ENCODE results near the gene PCBP4.

PCBP4 gene

GRCh38 chr3:51974963-51975851 lies 8.0 kb upstream of the PCBP4 start, which contains the start of gene ABHD14A:
Gene ABHD14A, plus strand, starts transcription at chr3:51975064. Its CDS starts 72 bp downstream, at chr3:51975136.
- in situ Hi-C loops (cut with MboI; ENCODE audit: low sequenced_read_pairs): no loop called here

DNA sequence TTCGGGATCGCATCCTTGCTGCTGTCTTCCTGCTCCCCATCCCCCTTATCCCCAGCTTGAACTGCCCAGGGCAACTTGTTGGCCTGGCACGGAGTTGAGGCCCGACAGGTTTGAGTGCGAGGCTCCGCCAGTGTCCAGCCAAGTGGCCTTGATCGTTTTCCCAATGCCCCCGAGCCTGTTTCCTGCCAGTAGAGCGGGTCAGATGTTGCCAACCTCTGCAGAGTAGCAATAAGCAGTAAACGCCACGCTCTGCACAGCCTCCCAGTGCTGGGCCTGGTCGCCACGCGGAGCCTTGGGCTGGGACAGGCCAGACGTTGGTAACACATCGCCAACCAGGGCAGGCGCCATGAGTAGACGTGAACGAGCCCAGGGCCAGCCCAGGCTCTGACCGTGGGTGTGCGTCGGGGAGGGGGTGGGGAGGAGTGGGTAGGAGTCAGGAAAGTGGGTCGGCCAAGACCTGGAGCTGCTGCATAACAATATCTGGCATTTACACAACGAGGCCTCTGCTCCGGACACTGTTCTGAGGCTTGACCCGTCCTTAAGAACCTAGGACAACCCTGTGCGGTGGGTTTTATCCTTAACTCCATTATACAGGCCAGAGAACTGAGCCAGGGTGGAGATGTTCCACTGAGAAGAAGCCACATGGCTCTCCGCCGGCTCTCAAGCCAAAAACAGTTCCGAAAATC lies 7.2 kb upstream of the PCBP4 start:
- in situ Hi-C loops (cut with MboI; ENCODE audit: low sequenced_read_pairs): no loop called here

GRCh38 chr3:51971350-51971749 lies 4.1 kb upstream of the PCBP4 start:
- in situ Hi-C loops (cut with MboI; ENCODE audit: low sequenced_read_pairs): no loop called here

DNA sequence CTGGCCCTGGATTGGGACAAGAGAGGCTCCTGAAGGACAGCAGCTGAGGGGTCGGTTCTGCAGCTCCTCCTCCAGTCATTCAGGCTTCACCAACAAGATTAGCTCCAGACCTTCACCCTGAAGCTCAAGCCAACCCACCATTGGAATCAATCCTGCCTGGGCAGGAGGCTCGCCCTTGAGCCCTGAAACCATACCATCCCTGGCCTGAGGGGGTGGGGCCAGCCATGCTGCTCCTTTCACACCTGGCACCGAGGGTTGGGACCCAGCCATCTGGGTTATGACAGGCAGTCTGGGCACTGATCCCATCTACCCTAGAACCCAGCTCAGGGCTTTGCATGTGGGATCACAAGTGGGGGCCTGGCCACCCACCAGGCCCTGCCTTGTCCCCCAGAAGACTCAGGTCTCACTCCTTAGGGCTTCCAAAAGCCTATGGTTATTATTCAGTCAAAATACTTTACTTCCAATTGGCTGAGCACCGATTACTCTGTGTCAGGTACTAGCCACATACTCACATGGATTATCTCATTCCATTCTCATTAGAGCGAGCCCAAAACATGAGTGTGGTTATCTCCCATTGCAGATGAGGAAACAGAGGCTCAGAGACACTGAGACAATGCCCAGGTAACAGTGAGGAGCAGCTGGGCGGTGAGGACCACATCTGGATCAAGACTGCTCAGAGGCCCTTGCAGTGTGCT lies 3.5 kb upstream of the PCBP4 start:
- in situ Hi-C loops (cut with MboI; ENCODE audit: low sequenced_read_pairs): no loop called here

- in situ Hi-C loops (cut with MboI; ENCODE audit: low sequenced_read_pairs): no loop called here
These were observed 2.6 kb upstream of the PCBP4 start for GRCh38 chr3:51969841-51970240.

- in situ Hi-C loops (cut with MboI; ENCODE audit: low sequenced_read_pairs): no loop called here
These were observed 1.8 kb upstream of the PCBP4 start for GRCh38 chr3:51968883-51969678.

GRCh38 chr3:51968170-51968775 lies 1.0 kb upstream of the PCBP4 start:
- in situ Hi-C loops (cut with MboI; ENCODE audit: low sequenced_read_pairs): no loop called here

GRCh38 chr3:51966922-51967383 lies 301 bp downstream of the PCBP4 start:
- in situ Hi-C loops (cut with MboI; ENCODE audit: low sequenced_read_pairs): no loop called here

GRCh38 chr3:51966486-51966885 lies 768 bp downstream of the PCBP4 start:
- in situ Hi-C loops (cut with MboI; ENCODE audit: low sequenced_read_pairs): no loop called here

GRCh38 chr3:51966016-51966415 lies 1.2 kb downstream of the PCBP4 start:
- in situ Hi-C loops (cut with MboI; ENCODE audit: low sequenced_read_pairs): no loop called here

DNA sequence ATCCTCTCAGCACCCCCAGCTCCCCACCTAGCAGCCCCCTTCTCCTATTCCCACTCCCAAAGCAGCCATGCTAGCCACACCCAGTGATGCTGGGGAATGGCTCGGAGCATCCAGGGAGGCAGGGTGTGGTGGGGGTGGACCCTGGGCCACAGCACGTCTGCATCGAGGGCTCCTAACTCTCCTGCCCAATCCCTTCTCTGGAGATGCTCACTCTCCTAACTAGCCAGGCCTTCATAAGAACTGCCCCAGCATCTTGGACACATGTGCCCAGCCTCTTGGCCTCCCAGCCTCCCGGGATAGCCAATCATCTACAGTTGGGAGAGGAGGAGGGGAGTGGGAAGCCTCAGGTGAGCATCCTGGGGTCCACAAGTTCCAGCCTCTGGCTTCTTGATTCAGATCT lies 2.7 kb downstream of the PCBP4 start:
- in situ Hi-C loops (cut with MboI; ENCODE audit: low sequenced_read_pairs): no loop called here

DNA sequence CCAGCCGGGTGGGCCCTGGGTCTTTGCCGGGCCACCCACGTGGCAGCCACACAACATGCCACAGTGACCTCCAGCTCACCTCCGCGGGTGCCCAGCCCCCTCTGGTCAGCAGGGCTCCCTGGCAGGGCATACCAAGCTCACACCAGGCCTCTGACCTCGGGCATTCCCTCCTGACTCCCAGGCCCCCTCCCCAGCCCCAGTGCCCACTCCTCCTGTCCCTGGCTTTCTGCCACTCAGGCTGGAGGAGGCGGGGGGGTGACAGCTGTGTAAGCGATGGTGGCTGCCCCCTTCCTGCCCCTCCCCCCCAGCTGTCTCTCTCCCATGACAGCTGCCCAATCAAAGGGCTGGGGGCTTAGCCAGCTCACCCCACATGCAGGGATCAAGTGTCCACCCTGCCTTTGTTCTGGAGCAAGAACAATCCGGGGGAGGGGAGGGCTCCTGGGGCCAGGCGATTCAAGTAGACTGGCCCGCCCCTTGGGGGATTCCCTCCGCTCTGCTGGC lies 3.3 kb downstream of the PCBP4 start:
- in situ Hi-C loops (cut with MboI; ENCODE audit: low sequenced_read_pairs): no loop called here

GRCh38 chr3:51962854-51963530 lies 4.3 kb downstream of the PCBP4 start:
- in situ Hi-C loops (cut with MboI; ENCODE audit: low sequenced_read_pairs): no loop called here

- in situ Hi-C loops (cut with MboI; ENCODE audit: low sequenced_read_pairs): no loop called here
These were observed 5.4 kb downstream of the PCBP4 start for GRCh38 chr3:51961602-51962569.

GRCh38 chr3:51961011-51961410 lies 6.2 kb downstream of the PCBP4 start:
- in situ Hi-C loops (cut with MboI; ENCODE audit: low sequenced_read_pairs): no loop called here

DNA sequence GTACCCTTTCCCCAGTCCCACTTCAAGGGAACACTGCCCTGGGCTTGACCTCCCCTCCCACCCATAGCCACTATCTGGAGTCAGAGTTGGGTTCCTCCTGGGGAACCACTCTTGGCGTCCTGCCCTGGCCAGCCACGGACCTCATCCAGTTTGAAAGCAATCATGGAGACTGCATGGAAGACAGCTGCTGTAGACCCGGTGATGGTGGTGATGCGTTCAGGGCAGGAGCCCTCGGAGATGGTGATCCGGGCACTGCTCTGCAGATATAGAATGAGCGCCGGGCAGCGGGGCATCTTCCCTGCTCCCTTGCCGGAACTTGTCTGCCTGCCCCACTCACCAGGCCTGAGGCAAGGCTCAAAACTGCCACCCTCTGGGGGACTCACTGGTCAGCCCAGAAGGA lies 6.9 kb downstream of the PCBP4 start:
- in situ Hi-C loops (cut with MboI; ENCODE audit: low sequenced_read_pairs): no loop called here

GRCh38 chr3:51959651-51960050 lies 7.6 kb downstream of the PCBP4 start:
- in situ Hi-C loops (cut with MboI; ENCODE audit: low sequenced_read_pairs): no loop called here
